Thyroid gland (tissue), 4 donors: ENCODE data around the gene TM9SF4.

Source experiments
- POLR2A ChIP-seq, 2 donors: fragments of 450-650 bp; IDR thresholded peaks; one replicate each; pipeline ENCODE4 v1.6.1; 2017; ENCODE audit warnings: antibody characterized with exemption in 2 of 2, mild to moderate bottlenecking in 2 of 2, moderate library complexity in 1 of 2
- TF ChIP-seq, protein P1 (sequence below), 6 experiments: fragments of 200-600 bp in 3 of 6; fragments of 450-650 bp in 3 of 6; sonication (generic) in 3 of 6; IDR thresholded peaks; one replicate each; pipeline ENCODE4 v1.5.1; 2016 to 2019; ENCODE audit warnings: antibody characterized with exemption in 6 of 6, mild to moderate bottlenecking in 2 of 6, inconsistent platforms in 1 of 6, moderate library complexity in 1 of 6

DNA sequence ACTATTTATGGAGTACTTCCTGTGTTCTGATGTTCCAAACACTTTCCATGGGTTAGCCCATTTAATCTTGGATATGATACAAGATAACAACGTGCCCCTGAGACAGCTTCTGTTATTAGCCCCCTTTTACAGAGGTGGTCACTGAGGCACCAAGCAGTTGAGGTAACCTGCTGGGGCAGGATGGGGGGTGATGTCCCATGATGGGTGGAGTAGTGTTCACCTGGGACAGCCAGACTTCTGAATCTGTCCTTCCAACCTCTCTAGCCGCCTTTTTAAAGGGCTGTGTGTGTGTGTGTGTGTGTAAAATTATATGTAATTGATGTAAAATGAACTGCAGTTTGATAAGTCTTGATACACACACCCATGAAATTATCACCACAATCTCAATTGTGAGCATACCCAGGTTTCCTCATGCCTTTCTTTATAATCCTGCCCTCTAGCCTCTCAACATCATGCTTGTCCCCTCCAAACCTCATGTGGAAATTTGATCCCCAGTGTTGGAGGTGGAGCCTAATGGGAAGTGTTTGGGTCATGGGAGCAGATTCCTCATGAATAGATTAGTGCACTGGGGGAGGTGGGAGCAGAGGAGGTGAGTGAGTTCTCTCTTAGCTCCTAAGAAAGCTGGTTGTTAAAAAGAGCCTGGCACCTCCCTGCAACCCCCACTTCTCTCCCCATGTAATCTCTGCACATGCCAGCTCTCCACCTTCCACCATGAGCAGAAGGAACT, 58.8 kb downstream of the TM9SF4 start:
- TF ChIP-seq, protein P1, sequence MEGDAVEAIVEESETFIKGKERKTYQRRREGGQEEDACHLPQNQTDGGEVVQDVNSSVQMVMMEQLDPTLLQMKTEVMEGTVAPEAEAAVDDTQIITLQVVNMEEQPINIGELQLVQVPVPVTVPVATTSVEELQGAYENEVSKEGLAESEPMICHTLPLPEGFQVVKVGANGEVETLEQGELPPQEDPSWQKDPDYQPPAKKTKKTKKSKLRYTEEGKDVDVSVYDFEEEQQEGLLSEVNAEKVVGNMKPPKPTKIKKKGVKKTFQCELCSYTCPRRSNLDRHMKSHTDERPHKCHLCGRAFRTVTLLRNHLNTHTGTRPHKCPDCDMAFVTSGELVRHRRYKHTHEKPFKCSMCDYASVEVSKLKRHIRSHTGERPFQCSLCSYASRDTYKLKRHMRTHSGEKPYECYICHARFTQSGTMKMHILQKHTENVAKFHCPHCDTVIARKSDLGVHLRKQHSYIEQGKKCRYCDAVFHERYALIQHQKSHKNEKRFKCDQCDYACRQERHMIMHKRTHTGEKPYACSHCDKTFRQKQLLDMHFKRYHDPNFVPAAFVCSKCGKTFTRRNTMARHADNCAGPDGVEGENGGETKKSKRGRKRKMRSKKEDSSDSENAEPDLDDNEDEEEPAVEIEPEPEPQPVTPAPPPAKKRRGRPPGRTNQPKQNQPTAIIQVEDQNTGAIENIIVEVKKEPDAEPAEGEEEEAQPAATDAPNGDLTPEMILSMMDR (IDR thresholded peaks at IDR 0.05) = no peak
- TF ChIP-seq POLR2A (IDR thresholded peaks at IDR 0.05) = no peak
